Subcutaneous adipose tissue (tissue), 4 donors: ENCODE results near the gene PRR18. TPM values are rescaled to one million over a fixed set of nuclear protein-coding genes. Genes with fewer than 3 reads are reported as not detected.

Source experiments
- CTCF ChIP-seq: fragments of 450-650 bp; IDR thresholded peaks from one replicate; pipeline ENCODE4 v1.5.1; 2016; ENCODE audit warnings: low read depth, mild to moderate bottlenecking, control low read depth, antibody characterized with exemption, moderate library complexity
- total RNA-seq, 4 donors: library from RNA; depleted of rRNA; stranded (reverse); fragments of >200 nt; gene quantifications; one replicate each; pipeline ENCODE4 v1.1.0, GENCODE V29; 2016

Gene PRR18
- total RNA-seq, 4 donors from 2014 or later = 0.16 to 0.34 TPM; not detected in 2

GRCh38 chr6:166348305-166348949, 40.2 kb upstream of the PRR18 start:
- no peak for TF ChIP-seq CTCF

GRCh38 chr6:166346965-166347364, 38.8 kb upstream of the PRR18 start:
- no peak for TF ChIP-seq CTCF

GRCh38 chr6:166346449-166346848, 38.3 kb upstream of the PRR18 start:
- TF ChIP-seq CTCF = no peak

GRCh38 chr6:166344240-166344639, 36.0 kb upstream of the PRR18 start:
- no peak for TF ChIP-seq CTCF

GRCh38 chr6:166343150-166343487, 34.9 kb upstream of the PRR18 start:
- no peak for TF ChIP-seq CTCF

DNA sequence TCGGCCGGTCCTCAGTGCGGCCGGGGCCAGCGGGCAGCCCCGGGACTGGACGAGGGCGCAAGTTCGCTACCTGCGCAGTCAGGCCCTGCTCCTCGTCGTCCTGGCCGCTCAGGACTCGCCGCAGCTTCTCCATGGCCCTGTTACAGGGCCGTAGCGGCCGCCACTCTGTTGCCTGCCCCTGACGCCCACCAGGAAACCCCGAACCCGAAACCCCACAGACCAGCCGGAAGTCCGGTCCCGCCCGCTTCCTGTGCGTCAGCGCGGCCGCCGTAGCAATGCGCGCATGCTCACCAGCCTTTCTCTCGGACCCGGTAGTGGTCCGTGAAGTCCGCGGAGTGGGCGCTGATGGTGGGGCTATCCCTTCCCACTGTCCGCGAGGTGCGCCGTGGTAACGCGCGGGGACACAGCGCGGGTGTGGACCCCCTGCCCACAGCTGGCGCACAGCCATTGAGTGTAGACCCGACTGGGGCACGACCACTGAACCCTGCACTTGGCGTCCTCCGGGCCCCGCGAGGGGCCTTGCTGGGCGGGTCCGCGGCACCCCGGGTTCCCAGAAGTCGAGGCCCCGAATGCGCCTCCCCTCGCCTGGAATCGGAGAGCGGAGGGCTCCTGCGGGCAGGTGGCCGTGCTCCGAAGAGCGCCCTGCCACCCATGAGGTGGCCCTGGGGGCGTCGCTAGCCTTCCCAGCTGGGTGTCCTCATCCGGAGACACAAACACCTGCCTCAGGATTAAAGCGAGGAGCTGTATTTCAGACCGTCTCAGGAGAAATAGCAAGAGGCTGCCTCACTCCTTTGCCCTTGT, 34.4 kb upstream of the PRR18 start, which contains the start of gene SFT2D1:
Gene SFT2D1 (minus strand): TSS at position 197 of the 801 bp plus-strand sequence. CDS start 64 bp downstream, at position 133.
- TF ChIP-seq CTCF = no peak

DNA sequence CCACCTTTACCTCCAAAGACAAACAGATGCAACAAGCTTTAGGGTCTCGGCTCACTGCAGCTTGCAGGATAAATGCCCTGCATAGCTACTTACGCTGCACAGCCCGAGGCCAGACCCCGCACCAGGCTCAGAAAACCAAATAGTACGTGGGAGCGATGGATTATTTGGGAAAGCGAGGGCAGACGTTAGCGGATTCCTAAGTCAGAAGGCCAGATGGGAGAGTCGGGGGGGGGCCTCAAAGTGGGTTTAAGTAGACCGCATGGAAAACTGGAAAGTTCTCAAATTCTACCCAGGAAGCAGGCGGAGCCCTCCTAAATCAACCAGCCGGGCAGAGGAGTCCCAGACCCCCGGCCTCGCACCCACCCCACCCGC, 33.8 kb upstream of the PRR18 start:
- TF ChIP-seq CTCF = no peak
